H7 (cell line): ENCODE data around the gene DXO. TPM values are rescaled to one million over a fixed set of nuclear protein-coding genes. Genes with fewer than 3 reads are reported as not detected.

Source experiments
- DNase-seq: peaks from one replicate; pipeline ENCODE4 v3.0.0; 2012
- H3K27me3 ChIP-seq: 2 replicates; pipeline ENCODE4 v1.6.0; 2011; ENCODE audit warnings: mild to moderate bottlenecking, low read length; ENCODE audit not compliant: control insufficient read depth, insufficient read depth
- H3K36me3 ChIP-seq: replicated peaks from 2 replicates; pipeline ENCODE4 v1.5.1; 2011; ENCODE audit warnings: low read length; ENCODE audit not compliant: control insufficient read depth, insufficient read depth
- H3K4me3 ChIP-seq: 2 replicates; pipeline ENCODE4 v1.5.1; 2011; ENCODE audit warnings: low read depth, mild to moderate bottlenecking, control low read depth, low read length, moderate library complexity; ENCODE audit not compliant: insufficient read depth
- total RNA-seq: library from RNA; depleted of rRNA; stranded (reverse); fragments of >200 nt; shearing (Covaris generic); gene quantifications from 2 replicates; pipeline ENCODE4 v1.2.3, GENCODE V29; 2014

DXO gene
- total RNA-seq, 1 experiment from 2014 or later = 19.9 TPM

- H3K4me3 ChIP-seq = no peak overlapping the region
- no peaks in the 10 kb centered on the region for H3K27me3 ChIP-seq
- no peak for DNase-seq
- H3K36me3 ChIP-seq = peaks cover 40% of the 10 kb centered on the region
Measured at GRCh38 chr6:31954511-31954910, 17.4 kb downstream of the DXO start.

- H3K4me3 ChIP-seq = no peak overlapping the region
- H3K27me3 ChIP-seq = no peaks in the 10 kb centered on the region
- no peak for DNase-seq
- peaks cover 40% of the 10 kb centered on the region for H3K36me3 ChIP-seq
Measured at GRCh38 chr6:31952890-31953289, 19.0 kb downstream of the DXO start.

- Histone ChIP-seq H3K36me3 (peaks cover 40% of the 10 kb centered on the region), H3K4me3 (no peak overlapping the region), H3K27me3 (no peaks in the 10 kb centered on the region; the same call in 1 of the 2 replicates)
- DNase-seq = peak; percentile 88
Measured at GRCh38 chr6:31952140-31952805, 19.7 kb downstream of the DXO start.

GRCh38 chr6:31949926-31950548, 21.9 kb downstream of the DXO start:
- H3K4me3 ChIP-seq = no peak overlapping the region
- DNase-seq = no peak
- H3K27me3 ChIP-seq = peaks cover 2% of the 10 kb centered on the region
- H3K36me3 ChIP-seq = peaks cover 29% of the 10 kb centered on the region

GRCh38 chr6:31948753-31949413, 23.1 kb downstream of the DXO start:
- DNase-seq = no peak
- Histone ChIP-seq H3K4me3 (no peak overlapping the region), H3K36me3 (peaks cover 19% of the 10 kb centered on the region)

GRCh38 chr6:31948306-31948705, 23.6 kb downstream of the DXO start:
- no peak overlapping the region for H3K4me3 ChIP-seq
- H3K36me3 ChIP-seq = peaks cover 14% of the 10 kb centered on the region
- no peak for DNase-seq
- peaks cover 2% of the 10 kb centered on the region for H3K27me3 ChIP-seq

More at GRCh38 chr6:31948753-31949413, 23.1 kb downstream of the DXO start:
- H3K27me3 ChIP-seq = peaks cover 2% of the 10 kb centered on the region

- Histone ChIP-seq H3K36me3 (peaks cover 13% of the 10 kb centered on the region), H3K4me3 (no peak overlapping the region), H3K27me3 (peaks cover 2% of the 10 kb centered on the region)
- DNase-seq = no peak
Measured at GRCh38 chr6:31947864-31948263, 24.1 kb downstream of the DXO start.

- DNase-seq = no peak
- Histone ChIP-seq H3K4me3 (no peak overlapping the region), H3K27me3 (peaks cover 2% of the 10 kb centered on the region), H3K36me3 (peaks cover 13% of the 10 kb centered on the region)
Measured at GRCh38 chr6:31947070-31947675, 24.8 kb downstream of the DXO start.

- no peak for DNase-seq
- Histone ChIP-seq H3K36me3 (peaks cover 5% of the 10 kb centered on the region), H3K27me3 (peaks cover 2% of the 10 kb centered on the region), H3K4me3 (no peak overlapping the region)
Measured at GRCh38 chr6:31946370-31946885, 25.5 kb downstream of the DXO start.

- H3K36me3 ChIP-seq = no peaks in the 10 kb centered on the region
- no peak within 1 kb of the TSS for H3K4me3 ChIP-seq
- peaks cover 2% of the 10 kb centered on the region for H3K27me3 ChIP-seq
- DNase-seq = peak; percentile 79
Measured at GRCh38 chr6:31945507-31946369, 26.2 kb downstream of the DXO start, which contains the start of gene CFB. TSS of gene CFB (plus strand) at chr6:31946095. CDS start at chr6:31946222, 127 bp downstream.

GRCh38 chr6:31945154-31945506, 26.8 kb downstream of the DXO start:
- DNase-seq = no peak
- Histone ChIP-seq H3K4me3 (no peak overlapping the region), H3K36me3 (no peaks in the 10 kb centered on the region), H3K27me3 (peaks cover 2% of the 10 kb centered on the region)

- H3K4me3 ChIP-seq = no peak overlapping the region
- H3K36me3 ChIP-seq = no peaks in the 10 kb centered on the region
- no peak for DNase-seq
- peaks cover 2% of the 10 kb centered on the region for H3K27me3 ChIP-seq
Measured at GRCh38 chr6:31943742-31944141, 28.2 kb downstream of the DXO start.

GRCh38 chr6:31940256-31940664, 31.7 kb downstream of the DXO start:
- DNase-seq = no peak
- H3K4me3 ChIP-seq = no peak overlapping the region
- no peaks in the 10 kb centered on the region for H3K36me3 ChIP-seq
- H3K27me3 ChIP-seq = no peaks in the 10 kb centered on the region; the same call in 1 of the 2 replicates

GRCh38 chr6:31935823-31936222, 36.1 kb downstream of the DXO start:
- Histone ChIP-seq H3K36me3 (no peaks in the 10 kb centered on the region), H3K27me3 (no peaks in the 10 kb centered on the region), H3K4me3 (no peak overlapping the region)
- DNase-seq = no peak
